GM21447 (cell line): ENCODE results near the gene CUX1.
"Not testable (repeated sequence)": the region's sequence is repeated elsewhere in the genome, so short reads cannot be mapped to it uniquely, and the experiment has no call there.

Experiments
- ATAC-seq: cut with Tn5 transposase; IDR thresholded peaks from one replicate; pipeline ENCODE4 v1.9.1; 2021; ENCODE audit not compliant: unreplicated experiment

CUX1 gene

GRCh38 chr7:102223184-102223583 lies 405.8 kb downstream of the CUX1 start:
- ATAC-seq, result no peak

DNA sequence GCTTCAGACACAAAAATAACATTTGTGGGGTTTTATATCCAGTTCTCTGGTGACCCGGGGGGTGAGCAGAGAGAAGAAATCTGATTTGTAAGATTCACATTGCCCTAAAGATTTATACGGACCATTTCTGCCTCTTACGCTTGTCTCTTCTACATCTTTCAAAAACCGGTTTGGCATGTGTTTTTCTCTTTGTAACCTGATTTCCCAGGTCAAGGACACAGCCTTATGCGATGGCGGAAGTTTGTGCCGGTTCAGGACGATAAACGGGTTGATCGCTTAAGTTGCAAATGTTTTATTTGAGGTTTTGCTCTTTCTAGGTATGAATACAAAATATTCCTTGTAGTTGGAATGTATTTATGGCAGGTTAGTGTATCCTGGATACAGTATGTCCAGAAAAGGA lies 407.6 kb downstream of the CUX1 start:
- ATAC-seq, result no peak

GRCh38 chr7:102227371-102227770 lies 409.9 kb downstream of the CUX1 start:
- ATAC-seq, result no peak

- ATAC-seq, result no peak
These were observed 411.5 kb downstream of the CUX1 start for GRCh38 chr7:102228935-102229334.

- ATAC-seq, result not testable (repeated sequence)
These were observed 412.7 kb downstream of the CUX1 start for GRCh38 chr7:102230162-102230561.

DNA sequence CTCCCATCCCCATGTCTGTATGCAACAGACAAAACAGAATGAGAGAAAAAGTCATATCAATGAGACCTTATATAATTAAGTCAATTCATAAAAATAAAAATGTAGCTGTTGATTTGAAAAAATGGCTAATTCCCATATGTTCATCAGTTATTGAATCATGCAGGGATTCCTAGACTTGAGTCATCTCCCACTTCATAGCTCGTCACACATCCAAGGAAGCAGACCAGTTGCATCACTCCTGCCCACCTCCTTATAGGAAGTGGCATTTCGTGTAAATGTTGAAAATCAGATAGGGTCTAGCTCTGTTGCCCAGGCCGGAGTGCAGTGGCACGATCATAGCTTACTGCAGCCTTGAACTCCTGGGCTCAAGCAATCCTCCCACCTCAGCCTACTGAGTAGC lies 413.2 kb downstream of the CUX1 start:
- no peak for ATAC-seq

- no peak for ATAC-seq
These were observed 415.3 kb downstream of the CUX1 start for GRCh38 chr7:102232611-102233286.

DNA sequence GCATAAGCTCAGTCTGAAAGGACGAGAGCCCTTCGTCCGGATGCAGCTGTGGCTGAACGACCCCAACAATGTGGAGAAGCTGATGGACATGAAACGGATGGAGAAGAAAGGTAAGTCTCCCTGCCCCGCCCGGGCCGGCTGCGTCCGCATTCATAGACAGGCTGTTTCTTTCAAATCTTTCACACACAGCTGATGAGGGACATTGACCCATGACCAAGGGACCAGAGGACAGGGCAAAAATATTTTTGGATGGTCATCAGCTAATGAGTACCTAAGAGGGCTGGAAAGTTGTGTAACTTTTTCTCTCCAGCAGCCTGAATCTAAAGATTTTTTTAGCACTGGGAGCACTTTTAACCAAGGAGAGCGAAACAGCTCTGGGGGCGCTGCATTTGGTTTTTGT lies 416.7 kb downstream of the CUX1 start:
- ATAC-seq, result no peak

- no peak for ATAC-seq
These were observed 417.6 kb downstream of the CUX1 start for GRCh38 chr7:102234801-102235550.

- no peak for ATAC-seq
These were observed 418.7 kb downstream of the CUX1 start for GRCh38 chr7:102236102-102236501.

- peak; percentile 61 for ATAC-seq
These were observed 419.3 kb downstream of the CUX1 start for GRCh38 chr7:102236592-102237287.

GRCh38 chr7:102239206-102239820 lies 421.9 kb downstream of the CUX1 start:
- ATAC-seq, result no peak

GRCh38 chr7:102241431-102241830 lies 424.0 kb downstream of the CUX1 start:
- ATAC-seq, result no peak

DNA sequence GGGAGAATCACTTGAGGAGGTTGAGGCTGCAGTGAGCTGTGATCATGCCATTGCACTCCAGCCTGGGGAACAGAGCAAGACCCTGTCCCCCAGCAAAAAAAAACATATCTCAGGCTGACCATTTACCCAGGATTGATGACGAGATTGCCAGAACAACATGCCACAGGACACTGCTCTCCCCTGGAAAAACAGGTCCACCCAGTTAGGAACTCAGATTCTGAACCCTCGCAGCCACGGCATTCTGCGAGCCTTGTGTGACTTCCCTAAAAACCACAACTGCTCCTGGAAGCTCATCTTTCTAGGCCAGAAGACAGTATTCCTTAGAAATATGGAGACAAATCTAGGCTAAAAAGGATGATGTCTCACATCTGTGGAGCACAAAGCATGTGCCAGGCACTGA lies 427.2 kb downstream of the CUX1 start:
- no peak for ATAC-seq

DNA sequence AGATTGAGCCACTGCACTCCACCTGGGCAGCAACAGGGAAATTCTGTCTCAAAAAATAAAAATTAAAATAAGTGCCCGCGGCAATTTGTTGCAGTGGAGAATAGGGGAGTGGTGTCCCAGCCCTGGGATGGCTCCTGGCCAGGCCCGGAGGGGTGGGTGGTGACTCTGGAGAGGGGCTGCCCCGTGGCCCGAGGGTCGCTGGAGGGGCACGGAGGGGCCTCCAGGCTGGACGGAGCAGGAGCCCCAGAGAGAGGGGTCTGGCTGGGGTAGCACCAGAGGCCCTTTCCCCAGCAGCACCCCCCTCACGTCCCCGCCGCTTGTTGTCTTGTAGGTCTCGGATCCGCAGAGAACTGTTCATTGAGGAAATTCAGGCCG lies 430.6 kb downstream of the CUX1 start:
- ATAC-seq, result no peak

- no peak for ATAC-seq
These were observed 431.3 kb downstream of the CUX1 start for GRCh38 chr7:102248456-102249395.

DNA sequence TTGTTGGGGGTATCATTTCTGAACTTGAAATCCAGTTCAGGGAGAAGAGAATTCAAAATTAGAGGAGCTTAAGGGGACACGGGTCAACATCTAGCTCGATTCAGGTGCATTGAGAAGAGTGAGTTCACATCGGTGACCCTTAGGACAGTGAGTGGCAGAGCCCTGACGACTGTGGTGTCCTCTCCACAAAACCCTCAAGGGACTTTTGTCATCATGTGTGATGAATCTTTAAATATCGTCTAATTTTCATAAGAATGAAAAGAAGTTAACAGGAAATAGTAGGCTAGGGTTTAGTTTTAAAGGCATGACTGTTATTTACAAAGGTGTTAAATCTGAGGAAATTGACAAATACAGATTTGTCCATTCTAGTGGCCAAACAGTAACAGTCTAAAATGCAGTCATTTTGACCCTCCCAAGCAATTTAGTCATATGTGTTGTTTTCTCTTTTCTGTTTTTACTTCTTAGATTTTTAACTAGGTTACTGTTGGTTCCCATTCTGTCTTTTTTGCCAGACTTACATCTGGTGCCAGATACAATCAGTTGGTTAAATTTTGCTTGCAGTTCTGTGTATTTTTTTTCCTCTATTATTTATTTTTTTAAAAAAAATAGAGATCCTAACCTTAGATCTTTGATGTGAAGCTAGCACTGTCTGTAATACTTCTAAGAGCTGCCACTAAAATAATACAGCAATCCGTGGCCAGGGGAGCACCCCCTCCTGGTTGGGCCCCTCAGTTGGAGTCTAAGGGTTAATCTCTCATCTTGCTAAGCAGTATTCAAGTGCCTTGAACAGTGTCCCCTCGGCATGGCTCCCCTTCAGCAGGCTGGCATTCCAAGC lies 434.3 kb downstream of the CUX1 start:
- no peak for ATAC-seq

DNA sequence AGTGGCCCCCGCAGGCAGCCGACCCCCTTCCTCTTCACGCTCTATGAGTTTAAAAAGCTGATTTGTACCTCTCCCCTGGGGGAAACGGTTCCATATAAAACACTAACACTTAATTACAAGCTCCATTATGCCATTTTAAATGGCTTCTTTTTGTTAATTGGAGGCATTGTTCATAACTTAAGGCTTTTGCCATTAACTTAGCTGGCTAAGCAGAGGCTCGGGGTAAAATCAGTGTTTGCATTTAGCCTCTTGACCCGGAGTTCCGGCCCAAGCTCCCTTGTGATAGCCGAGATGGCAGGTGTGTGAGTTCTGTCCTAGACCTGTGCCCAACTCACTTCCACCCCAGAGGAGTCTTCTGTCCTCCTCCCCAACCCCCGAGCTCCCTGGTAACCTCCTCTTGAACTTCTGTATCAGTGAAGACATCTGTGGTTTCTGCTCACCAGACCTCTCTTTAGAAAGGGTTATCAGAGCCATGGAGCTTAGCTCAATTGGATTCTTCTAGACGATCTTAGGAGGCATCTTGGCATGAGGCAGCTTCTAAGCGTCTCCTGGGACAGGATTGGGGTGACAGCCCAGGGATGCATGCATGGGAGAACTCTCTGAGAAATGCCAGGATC lies 435.0 kb downstream of the CUX1 start:
- ATAC-seq, result no peak
